Epithelial cell of esophagus (primary cell): ENCODE results near the gene TGFBR2.

Source experiments
- DNase-seq: peaks from one replicate; pipeline ENCODE4 v3.0.0; 2010; ENCODE audit warnings: low read depth
- H3K4me3 ChIP-seq: 2 replicates; pipeline ENCODE4 v1.5.1; 2011; ENCODE audit warnings: mild to moderate bottlenecking, low read length, control low read depth
- TF ChIP-seq, protein P1 (sequence below): IDR thresholded peaks from 2 replicates; pipeline ENCODE4 v1.5.1; 2011; ENCODE audit warnings: low read depth, mild to moderate bottlenecking, low read length, control low read depth, inconsistent platforms; ENCODE audit not compliant: insufficient read depth; ENCODE audit errors: missing control alignments

TGFBR2 gene

DNA sequence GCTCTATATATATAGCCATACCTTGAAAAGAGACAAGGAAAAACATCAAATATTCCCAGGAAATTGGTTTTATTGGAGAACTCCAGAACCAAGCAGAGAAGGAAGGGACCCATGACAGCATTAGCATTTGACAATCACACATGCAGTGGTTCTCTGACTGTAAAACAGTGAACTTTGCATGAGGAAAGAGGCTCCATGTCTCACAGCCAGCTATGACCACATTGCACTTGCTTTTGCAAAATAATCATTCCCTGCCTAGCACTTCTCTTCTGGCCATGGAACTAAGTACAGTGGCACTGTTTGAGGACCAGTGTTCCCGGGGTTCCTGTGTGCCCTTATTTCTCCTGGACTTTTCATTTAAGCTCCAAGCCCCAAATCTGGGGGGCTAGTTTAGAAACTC lies 85.5 kb downstream of the TGFBR2 start:
- TF ChIP-seq, protein P1, sequence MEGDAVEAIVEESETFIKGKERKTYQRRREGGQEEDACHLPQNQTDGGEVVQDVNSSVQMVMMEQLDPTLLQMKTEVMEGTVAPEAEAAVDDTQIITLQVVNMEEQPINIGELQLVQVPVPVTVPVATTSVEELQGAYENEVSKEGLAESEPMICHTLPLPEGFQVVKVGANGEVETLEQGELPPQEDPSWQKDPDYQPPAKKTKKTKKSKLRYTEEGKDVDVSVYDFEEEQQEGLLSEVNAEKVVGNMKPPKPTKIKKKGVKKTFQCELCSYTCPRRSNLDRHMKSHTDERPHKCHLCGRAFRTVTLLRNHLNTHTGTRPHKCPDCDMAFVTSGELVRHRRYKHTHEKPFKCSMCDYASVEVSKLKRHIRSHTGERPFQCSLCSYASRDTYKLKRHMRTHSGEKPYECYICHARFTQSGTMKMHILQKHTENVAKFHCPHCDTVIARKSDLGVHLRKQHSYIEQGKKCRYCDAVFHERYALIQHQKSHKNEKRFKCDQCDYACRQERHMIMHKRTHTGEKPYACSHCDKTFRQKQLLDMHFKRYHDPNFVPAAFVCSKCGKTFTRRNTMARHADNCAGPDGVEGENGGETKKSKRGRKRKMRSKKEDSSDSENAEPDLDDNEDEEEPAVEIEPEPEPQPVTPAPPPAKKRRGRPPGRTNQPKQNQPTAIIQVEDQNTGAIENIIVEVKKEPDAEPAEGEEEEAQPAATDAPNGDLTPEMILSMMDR: no peak
- no peak for DNase-seq
- H3K4me3 ChIP-seq: no peak overlapping the region

DNA sequence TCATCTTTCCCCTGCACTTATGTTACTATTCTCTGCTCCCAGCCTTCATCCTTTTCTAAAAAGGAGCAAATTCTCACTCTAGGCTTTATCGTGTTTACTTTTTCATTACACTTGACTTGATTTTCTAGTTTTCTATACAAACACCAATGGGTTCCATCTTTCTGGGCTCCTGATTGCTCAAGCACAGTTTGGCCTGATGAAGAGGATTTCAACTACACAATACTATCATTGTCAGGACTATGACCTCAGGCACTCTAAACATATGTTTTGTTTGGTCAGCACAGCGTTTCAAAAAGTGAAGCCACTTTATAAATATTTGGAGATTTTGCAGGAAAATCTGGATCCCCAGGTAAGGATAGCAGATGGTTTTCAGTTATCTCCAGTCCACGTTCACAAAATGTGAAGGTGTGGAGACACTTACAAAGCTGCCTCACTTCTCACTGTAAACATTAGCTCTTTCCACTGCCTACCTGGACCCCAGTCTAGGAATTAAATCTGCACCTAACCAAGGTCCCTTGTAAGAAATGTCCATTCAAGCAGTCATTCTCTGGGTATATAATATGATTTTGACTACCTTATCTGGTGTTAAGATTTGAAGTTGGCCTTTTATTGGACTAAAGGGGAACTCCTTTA lies 86.2 kb downstream of the TGFBR2 start:
- TF ChIP-seq, protein P1: no peak
- H3K4me3 ChIP-seq: no peak overlapping the region
- DNase-seq: no peak

DNA sequence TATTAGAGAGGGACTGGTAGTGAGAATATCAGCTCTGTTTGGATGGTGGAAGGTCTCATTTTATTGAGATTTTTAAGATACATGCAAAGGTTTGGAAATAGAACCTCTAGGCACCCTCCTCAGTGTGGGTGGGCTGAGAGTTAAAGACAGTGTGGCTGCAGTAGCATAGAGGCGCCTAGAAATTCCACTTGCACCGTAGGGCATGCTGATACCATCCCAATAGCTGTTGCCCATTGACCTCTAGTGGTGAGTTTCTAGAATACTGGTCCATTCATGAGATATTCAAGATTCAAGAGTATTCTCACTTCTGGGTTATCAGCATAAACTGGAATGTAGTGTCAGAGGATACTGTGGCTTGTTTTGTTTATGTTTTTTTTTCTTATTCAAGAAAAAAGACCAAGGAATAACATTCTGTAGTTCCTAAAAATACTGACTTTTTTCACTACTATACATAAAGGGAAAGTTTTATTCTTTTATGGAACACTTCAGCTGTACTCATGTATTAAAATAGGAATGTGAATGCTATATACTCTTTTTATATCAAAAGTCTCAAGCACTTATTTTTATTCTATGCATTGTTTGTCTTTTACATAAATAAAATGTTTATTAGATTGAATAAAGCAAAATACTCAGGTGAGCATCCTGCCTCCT lies 87.2 kb downstream of the TGFBR2 start:
- no peak overlapping the region for H3K4me3 ChIP-seq
- TF ChIP-seq, protein P1: peak; percentile 84
- peak; percentile 73 for DNase-seq

DNA sequence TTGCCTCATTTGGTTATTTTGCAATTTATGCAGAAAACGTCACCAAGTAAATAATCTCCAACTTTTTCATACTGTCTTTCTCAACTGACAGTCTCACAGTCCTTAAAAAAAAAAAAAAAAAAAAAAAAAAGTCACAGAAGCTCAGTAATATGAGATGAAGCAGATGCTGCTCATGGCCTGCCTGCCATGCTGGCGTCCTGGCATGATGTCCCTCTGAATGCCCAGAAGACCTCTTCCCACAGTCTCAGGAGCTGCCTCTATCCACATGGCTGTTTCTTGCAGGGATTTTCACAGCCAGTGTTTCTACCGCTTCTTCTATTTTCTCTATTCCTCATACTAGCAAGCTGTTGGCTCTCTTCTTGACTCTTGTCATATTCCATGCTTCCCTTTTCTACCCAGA lies 87.7 kb downstream of the TGFBR2 start:
- TF ChIP-seq, protein P1: no peak
- no peak overlapping the region for H3K4me3 ChIP-seq
- no peak for DNase-seq

DNA sequence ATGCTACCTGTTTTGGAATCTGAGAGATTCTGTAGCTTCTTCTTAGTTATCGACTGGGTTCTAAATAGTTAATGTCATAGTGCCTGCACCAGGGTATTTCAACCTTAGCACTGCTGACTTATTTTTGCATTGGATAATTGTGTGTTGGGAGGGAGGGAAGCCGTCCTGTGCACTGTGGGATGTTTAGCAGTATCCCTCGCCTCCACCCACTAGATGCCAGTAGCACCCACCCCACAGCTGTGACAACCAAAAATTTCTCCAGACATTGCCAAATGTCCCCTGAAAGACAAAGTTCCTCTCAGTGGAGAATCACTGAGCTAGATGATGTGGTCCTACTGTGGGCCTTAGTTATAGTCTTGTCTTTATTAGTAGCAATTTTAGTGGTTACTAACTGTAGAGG lies 88.3 kb downstream of the TGFBR2 start:
- TF ChIP-seq, protein P1: no peak
- DNase-seq: no peak
- no peak overlapping the region for H3K4me3 ChIP-seq

DNA sequence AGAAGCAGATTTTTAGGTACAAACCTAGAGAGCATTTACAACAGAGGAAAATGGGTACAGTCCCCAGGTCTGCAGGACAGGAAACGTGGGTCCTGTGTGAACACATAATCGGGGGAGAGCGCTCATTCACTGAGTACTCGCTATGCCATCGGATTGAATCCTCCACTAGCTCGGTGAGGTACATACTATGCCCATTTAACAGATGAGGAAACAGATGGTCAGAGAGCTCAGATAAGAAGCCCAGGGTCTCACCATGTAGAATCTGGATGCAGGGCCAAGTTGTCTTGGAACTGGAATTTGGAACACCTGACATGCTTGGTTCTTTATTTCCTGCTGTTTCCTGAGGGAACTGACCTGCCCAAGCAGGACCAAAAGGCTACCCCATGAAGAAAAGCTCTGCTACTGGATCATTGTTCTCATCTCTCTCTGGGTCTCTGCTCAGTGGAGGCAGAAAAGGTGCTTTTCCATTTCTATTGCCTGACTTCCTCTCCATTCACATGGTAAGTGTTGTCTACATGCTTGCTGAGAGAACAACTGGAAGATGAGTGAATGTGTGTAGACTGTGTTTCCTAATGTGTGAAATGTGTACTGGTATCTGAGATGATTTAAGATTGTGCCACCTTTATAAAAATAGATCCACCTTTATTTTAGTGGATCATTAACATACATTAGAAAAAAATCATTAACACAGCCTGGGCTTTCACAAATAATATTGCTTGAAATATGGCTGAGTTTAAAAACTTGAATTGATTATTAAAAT lies 89.1 kb downstream of the TGFBR2 start:
- H3K4me3 ChIP-seq: no peak overlapping the region
- TF ChIP-seq, protein P1: no peak
- no peak for DNase-seq
